ENCODE data around the gene CGB2. TPM values are rescaled to one million over a fixed set of nuclear protein-coding genes. Genes with fewer than 3 reads are reported as not detected.
"Not testable (repeated sequence)": the region's sequence is repeated elsewhere in the genome, so short reads cannot be mapped to it uniquely, and the experiment has no call there.

CGB2 gene
- total RNA-seq, 1 donor from 2014 or later, result 0.52 TPM

DNA sequence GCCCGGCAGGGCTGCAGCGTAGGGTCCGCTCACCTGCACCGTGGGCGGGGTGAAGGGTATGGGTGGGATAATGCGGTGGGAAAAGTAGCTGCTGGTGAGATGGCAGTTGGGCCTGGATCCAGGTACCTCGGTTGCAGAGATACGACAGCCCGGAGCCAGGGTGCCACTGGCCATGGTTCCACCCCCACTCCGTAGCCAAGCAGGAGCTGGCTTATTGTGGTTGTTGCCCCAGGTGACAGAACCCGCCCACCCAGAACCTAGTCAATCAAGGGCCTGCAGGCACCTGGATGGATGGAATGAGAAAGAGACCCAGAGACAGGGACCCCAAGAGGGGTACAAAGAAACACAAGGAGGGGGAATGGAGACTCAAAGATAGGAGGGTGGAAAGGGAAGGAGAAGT is 11.3 kb upstream of the CGB2 start:
- no peak overlapping the region for H3K4me3 ChIP-seq (ENCODE audit: insufficient read depth, low read depth, low read length)
- H3K9me3 Mint-ChIP-seq (ENCODE audit: unreplicated experiment), result no peaks in the 10 kb centered on the region
- peaks cover 18% of the 10 kb centered on the region for H3K4me1 ChIP-seq (ENCODE audit: insufficient read depth, low read length)
- no peaks in the 10 kb centered on the region for H3K9me3 ChIP-seq (ENCODE audit: insufficient read depth, low read depth, low read length)
- no peak overlapping the region for H3K27ac ChIP-seq (ENCODE audit: low read depth, low read length)
- peaks cover 4% of the 10 kb centered on the region for H3K36me3 ChIP-seq (ENCODE audit: insufficient read depth, low read length)
- peaks cover 2% of the 10 kb centered on the region for H3K27me3 Mint-ChIP-seq (ENCODE audit: low read depth, unreplicated experiment)
- H3K4me2 ChIP-seq (ENCODE audit: low read length), result no peak overlapping the region
- TF ChIP-seq, protein P1, sequence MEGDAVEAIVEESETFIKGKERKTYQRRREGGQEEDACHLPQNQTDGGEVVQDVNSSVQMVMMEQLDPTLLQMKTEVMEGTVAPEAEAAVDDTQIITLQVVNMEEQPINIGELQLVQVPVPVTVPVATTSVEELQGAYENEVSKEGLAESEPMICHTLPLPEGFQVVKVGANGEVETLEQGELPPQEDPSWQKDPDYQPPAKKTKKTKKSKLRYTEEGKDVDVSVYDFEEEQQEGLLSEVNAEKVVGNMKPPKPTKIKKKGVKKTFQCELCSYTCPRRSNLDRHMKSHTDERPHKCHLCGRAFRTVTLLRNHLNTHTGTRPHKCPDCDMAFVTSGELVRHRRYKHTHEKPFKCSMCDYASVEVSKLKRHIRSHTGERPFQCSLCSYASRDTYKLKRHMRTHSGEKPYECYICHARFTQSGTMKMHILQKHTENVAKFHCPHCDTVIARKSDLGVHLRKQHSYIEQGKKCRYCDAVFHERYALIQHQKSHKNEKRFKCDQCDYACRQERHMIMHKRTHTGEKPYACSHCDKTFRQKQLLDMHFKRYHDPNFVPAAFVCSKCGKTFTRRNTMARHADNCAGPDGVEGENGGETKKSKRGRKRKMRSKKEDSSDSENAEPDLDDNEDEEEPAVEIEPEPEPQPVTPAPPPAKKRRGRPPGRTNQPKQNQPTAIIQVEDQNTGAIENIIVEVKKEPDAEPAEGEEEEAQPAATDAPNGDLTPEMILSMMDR (IDR thresholded peaks at IDR 0.05; ENCODE audit: insufficient read depth, low read depth, low read length), result no peak
- no peak for TF ChIP-seq EZH2 (IDR thresholded peaks at IDR 0.05; ENCODE audit: insufficient read depth, low read length)
- DNase-seq (ENCODE audit: low read depth) (no peak), FAIRE-seq (no peak)
- H3K9ac ChIP-seq (ENCODE audit: low read length), result no peak overlapping the region
- H3K36me3 Mint-ChIP-seq (ENCODE audit: low read depth, unreplicated experiment), result peaks cover 14% of the 10 kb centered on the region
- no peaks in the 10 kb centered on the region for H4K20me1 ChIP-seq (ENCODE audit: insufficient read depth, low read length)
- H3K4me1 Mint-ChIP-seq (ENCODE audit: low read depth, unreplicated experiment), result peaks cover 14% of the 10 kb centered on the region
- H3K27me3 ChIP-seq (ENCODE audit: insufficient read depth, low read length), result no peaks in the 10 kb centered on the region
- H3K27ac Mint-ChIP-seq (ENCODE audit: unreplicated experiment), result no peak overlapping the region
- no peak overlapping the region for H2AFZ ChIP-seq (ENCODE audit: low read depth, low read length)
- no peaks in the 10 kb centered on the region for H3K79me2 ChIP-seq (ENCODE audit: insufficient read depth, low read length)
- H3K4me3 Mint-ChIP-seq (ENCODE audit: unreplicated experiment), result peak overlapping the region; percentile 27

DNA sequence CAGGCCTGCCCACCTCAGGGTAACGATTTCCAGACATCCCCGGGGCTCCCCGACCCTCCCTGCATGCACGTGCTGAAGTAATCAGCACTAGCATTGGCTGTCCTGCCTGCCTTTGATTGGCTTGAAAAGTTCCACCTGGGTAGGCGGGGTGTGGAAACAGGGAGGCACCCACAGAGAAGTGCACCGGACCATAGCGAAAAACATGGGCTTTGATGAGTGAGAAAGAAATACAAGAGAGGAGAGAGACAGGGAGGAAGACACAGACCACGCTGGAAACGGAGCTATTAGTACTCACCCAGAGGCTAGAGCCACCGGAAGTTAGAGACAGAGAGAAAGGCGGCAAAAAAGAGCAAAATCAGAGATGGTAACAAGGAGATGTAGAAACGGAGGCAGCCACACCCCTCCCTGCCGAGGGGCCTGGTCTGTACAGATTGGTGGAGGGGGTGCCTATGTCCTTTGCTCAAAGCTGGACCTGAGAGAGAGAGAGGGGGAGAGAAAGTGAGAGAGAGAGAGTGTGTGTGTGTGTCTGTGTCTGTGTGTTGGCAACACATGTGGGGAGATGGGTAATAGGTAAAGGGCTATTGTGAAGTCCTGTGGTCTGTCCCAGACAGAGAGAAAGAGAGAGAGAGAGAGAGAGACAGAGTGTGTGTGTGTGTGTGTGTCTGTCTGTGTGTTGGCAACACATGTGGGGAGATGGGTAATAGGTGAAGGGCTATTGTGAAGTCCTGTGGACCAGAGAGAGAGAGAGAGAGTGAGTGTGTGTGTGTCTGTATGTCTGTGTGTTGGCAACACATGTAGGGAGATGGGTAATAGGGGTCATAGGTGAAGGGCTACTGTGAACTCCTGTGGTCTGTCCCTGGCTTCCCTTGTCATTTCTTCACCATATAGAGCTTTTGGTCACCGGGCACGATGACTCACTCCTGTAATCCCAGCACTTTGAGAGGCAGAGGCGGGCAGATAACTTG is 10.5 kb upstream of the CGB2 start:
- DNase-seq (ENCODE audit: low read depth), result no peak
- FAIRE-seq, result no peak
- H3K4me2 ChIP-seq (ENCODE audit: low read length), result no peak overlapping the region
- peak overlapping the region; percentile 37 for H3K27ac Mint-ChIP-seq (ENCODE audit: unreplicated experiment)
- H3K27ac ChIP-seq (ENCODE audit: low read depth, low read length), result no peak overlapping the region
- no peaks in the 10 kb centered on the region for H3K27me3 ChIP-seq (ENCODE audit: insufficient read depth, low read length)
- H3K79me2 ChIP-seq (ENCODE audit: insufficient read depth, low read length), result no peaks in the 10 kb centered on the region
- peaks cover 6% of the 10 kb centered on the region for H3K36me3 Mint-ChIP-seq (ENCODE audit: low read depth, unreplicated experiment)
- peaks cover 2% of the 10 kb centered on the region for H3K27me3 Mint-ChIP-seq (ENCODE audit: low read depth, unreplicated experiment)
- peaks cover 20% of the 10 kb centered on the region for H3K4me1 Mint-ChIP-seq (ENCODE audit: low read depth, unreplicated experiment)
- no peaks in the 10 kb centered on the region for H3K9me3 ChIP-seq (ENCODE audit: insufficient read depth, low read depth, low read length)
- H3K36me3 ChIP-seq (ENCODE audit: insufficient read depth, low read length), result no peaks in the 10 kb centered on the region
- H3K4me3 Mint-ChIP-seq (ENCODE audit: unreplicated experiment), result no peak overlapping the region
- H2AFZ ChIP-seq (ENCODE audit: low read depth, low read length), result no peak overlapping the region
- no peaks in the 10 kb centered on the region for H3K9me3 Mint-ChIP-seq (ENCODE audit: unreplicated experiment)
- H3K4me1 ChIP-seq (ENCODE audit: insufficient read depth, low read length), result peaks cover 22% of the 10 kb centered on the region
- TF ChIP-seq, protein P1 (IDR thresholded peaks at IDR 0.05; ENCODE audit: insufficient read depth, low read depth, low read length), result no peak
- no peak for TF ChIP-seq EZH2 (IDR thresholded peaks at IDR 0.05; ENCODE audit: insufficient read depth, low read length)
- no peak overlapping the region for H3K4me3 ChIP-seq (ENCODE audit: insufficient read depth, low read depth, low read length)
- no peaks in the 10 kb centered on the region for H4K20me1 ChIP-seq (ENCODE audit: insufficient read depth, low read length)
- H3K9ac ChIP-seq (ENCODE audit: low read length), result no peak overlapping the region

DNA sequence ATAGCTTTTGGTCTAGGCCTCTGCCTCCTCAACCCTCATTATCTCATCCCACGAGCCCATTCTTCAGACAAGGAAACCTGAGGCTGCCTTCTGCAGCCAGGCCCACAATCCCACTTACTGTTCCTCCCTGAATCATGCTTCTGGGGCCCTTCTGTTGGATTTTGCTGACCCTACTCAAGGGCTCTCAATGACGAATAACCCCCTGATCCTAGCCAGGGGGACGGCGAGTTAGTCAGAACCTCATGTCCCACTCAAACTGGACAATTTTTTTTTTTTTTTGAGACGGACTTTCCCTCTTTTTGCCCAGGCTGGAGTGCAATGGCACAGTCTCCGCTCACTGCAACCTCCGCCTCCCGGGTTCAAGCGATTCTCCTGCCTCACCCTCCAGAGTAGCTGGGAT is 9.6 kb upstream of the CGB2 start:
- no peak for FAIRE-seq
- TF ChIP-seq, protein P1 (IDR thresholded peaks at IDR 0.05; ENCODE audit: insufficient read depth, low read depth, low read length), result no peak
- no peak for TF ChIP-seq EZH2 (IDR thresholded peaks at IDR 0.05; ENCODE audit: insufficient read depth, low read length)
- no peak overlapping the region for H3K9ac ChIP-seq (ENCODE audit: low read length)
- H3K4me3 ChIP-seq (ENCODE audit: insufficient read depth, low read depth, low read length), result no peak overlapping the region
- no peaks in the 10 kb centered on the region for H3K9me3 ChIP-seq (ENCODE audit: insufficient read depth, low read depth, low read length)
- Mint-ChIP-seq H3K4me3 (ENCODE audit: unreplicated experiment) (no peak overlapping the region), H3K9me3 (ENCODE audit: unreplicated experiment) (no peaks in the 10 kb centered on the region), H3K27ac (ENCODE audit: unreplicated experiment) (no peak overlapping the region), H3K4me1 (ENCODE audit: low read depth, unreplicated experiment) (peaks cover 20% of the 10 kb centered on the region), H3K27me3 (ENCODE audit: low read depth, unreplicated experiment) (peaks cover 2% of the 10 kb centered on the region), H3K36me3 (ENCODE audit: low read depth, unreplicated experiment) (peaks cover 2% of the 10 kb centered on the region)
- H3K4me1 ChIP-seq (ENCODE audit: insufficient read depth, low read length), result peaks cover 22% of the 10 kb centered on the region
- no peak for DNase-seq (ENCODE audit: low read depth)
- H3K27ac ChIP-seq (ENCODE audit: low read depth, low read length), result no peak overlapping the region
- H3K36me3 ChIP-seq (ENCODE audit: insufficient read depth, low read length), result no peaks in the 10 kb centered on the region
- H2AFZ ChIP-seq (ENCODE audit: low read depth, low read length), result no peak overlapping the region
- H4K20me1 ChIP-seq (ENCODE audit: insufficient read depth, low read length), result no peaks in the 10 kb centered on the region
- H3K27me3 ChIP-seq (ENCODE audit: insufficient read depth, low read length), result no peaks in the 10 kb centered on the region
- H3K4me2 ChIP-seq (ENCODE audit: low read length), result no peak overlapping the region
- H3K79me2 ChIP-seq (ENCODE audit: insufficient read depth, low read length), result no peaks in the 10 kb centered on the region

DNA sequence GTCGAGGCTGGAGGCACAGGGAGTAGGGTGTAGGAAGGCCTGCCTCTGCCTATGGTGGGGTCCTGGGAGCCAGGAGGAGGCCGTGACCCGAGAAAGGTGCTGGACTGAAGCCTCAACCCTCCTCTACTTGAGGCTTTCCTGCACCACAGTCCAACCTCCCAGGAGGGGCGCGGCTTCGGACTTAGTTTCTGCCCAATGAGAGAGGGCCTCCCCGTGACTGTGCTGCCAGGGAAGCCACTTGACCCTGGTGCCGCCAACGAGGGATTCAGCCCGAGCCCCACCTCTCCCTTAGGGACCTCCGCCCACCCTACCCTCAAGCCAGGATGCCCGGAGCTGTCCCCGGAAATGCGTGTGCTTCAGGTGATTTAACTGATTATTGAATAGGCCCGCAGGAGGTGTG is 7.5 kb upstream of the CGB2 start, which contains the start of gene CGB3:
Gene CGB3, minus strand, starts transcription at position 101 of the 400 bp plus-strand sequence. CDS start 362 bp downstream, outside the sequence.
- not testable (repeated sequence) for H3K4me3 Mint-ChIP-seq (ENCODE audit: unreplicated experiment); H3K27me3 Mint-ChIP-seq (ENCODE audit: low read depth, unreplicated experiment); H3K36me3 Mint-ChIP-seq (ENCODE audit: low read depth, unreplicated experiment); H3K27ac ChIP-seq (ENCODE audit: low read depth, low read length); H3K4me2 ChIP-seq (ENCODE audit: low read length); H3K27me3 ChIP-seq (ENCODE audit: insufficient read depth, low read length); H3K9me3 ChIP-seq (ENCODE audit: insufficient read depth, low read depth, low read length); H3K4me3 ChIP-seq (ENCODE audit: insufficient read depth, low read depth, low read length); H3K9me3 Mint-ChIP-seq (ENCODE audit: unreplicated experiment); DNase-seq (ENCODE audit: low read depth); FAIRE-seq; H3K36me3 ChIP-seq (ENCODE audit: insufficient read depth, low read length); H3K4me1 ChIP-seq (ENCODE audit: insufficient read depth, low read length); H3K79me2 ChIP-seq (ENCODE audit: insufficient read depth, low read length); H3K9ac ChIP-seq (ENCODE audit: low read length); H2AFZ ChIP-seq (ENCODE audit: low read depth, low read length); H4K20me1 ChIP-seq (ENCODE audit: insufficient read depth, low read length)
- peak within 1 kb of the TSS; percentile 54 for H3K27ac Mint-ChIP-seq (ENCODE audit: unreplicated experiment)
- peaks cover 17% of the 10 kb centered on the region for H3K4me1 Mint-ChIP-seq (ENCODE audit: low read depth, unreplicated experiment)
